ENCODE results near the gene DNAJB11.

The DNAJB11 gene

GRCh38 chr3:186598108-186598784 is 27.7 kb downstream of the DNAJB11 start:
- DNase-seq = no peak

- DNase-seq = no peak
These were observed 28.2 kb downstream of the DNAJB11 start for GRCh38 chr3:186598794-186599141.

- no peak for DNase-seq
These were observed 28.7 kb downstream of the DNAJB11 start for GRCh38 chr3:186599142-186599784.

- no peak for DNase-seq
These were observed 29.3 kb downstream of the DNAJB11 start for GRCh38 chr3:186599785-186600166.

GRCh38 chr3:186600896-186601295 is 30.4 kb downstream of the DNAJB11 start:
- DNase-seq = no peak

- DNase-seq = no peak
These were observed 32.6 kb downstream of the DNAJB11 start for GRCh38 chr3:186603159-186603558.

- no peak for DNase-seq
These were observed 34.6 kb downstream of the DNAJB11 start for GRCh38 chr3:186605078-186605477.

GRCh38 chr3:186605561-186606545 is 35.3 kb downstream of the DNAJB11 start:
- DNase-seq = no peak

GRCh38 chr3:186608624-186609215 is 38.2 kb downstream of the DNAJB11 start:
- no peak for DNase-seq

- DNase-seq = peak; percentile 35
These were observed 38.8 kb downstream of the DNAJB11 start for GRCh38 chr3:186609247-186609868.

- no peak for DNase-seq
These were observed 41.5 kb downstream of the DNAJB11 start for GRCh38 chr3:186612065-186612464.

GRCh38 chr3:186612721-186613636 is 42.5 kb downstream of the DNAJB11 start, which contains the start of gene AHSG:
Gene AHSG, plus strand, starts transcription at chr3:186613060. Its CDS starts 82 bp downstream, at chr3:186613142.
- DNase-seq = no peak

- no peak for DNase-seq
These were observed 43.2 kb downstream of the DNAJB11 start for GRCh38 chr3:186613637-186614265.

- no peak for DNase-seq
These were observed 43.7 kb downstream of the DNAJB11 start for GRCh38 chr3:186614266-186614596.

GRCh38 chr3:186614597-186615483 is 44.3 kb downstream of the DNAJB11 start:
- DNase-seq = peak; percentile 81

- no peak for DNase-seq
These were observed 45.7 kb downstream of the DNAJB11 start for GRCh38 chr3:186616299-186616617.

GRCh38 chr3:186617036-186617946 is 46.8 kb downstream of the DNAJB11 start:
- peak; percentile 91 for DNase-seq

GRCh38 chr3:186618318-186618938 is 47.9 kb downstream of the DNAJB11 start:
- no peak for DNase-seq

GRCh38 chr3:186619787-186620212 is 49.3 kb downstream of the DNAJB11 start:
- no peak for DNase-seq

Data from hematopoietic multipotent progenitor cell treated with erythropoietin and hydrocortisone succinate and interleukin-3 and kit ligand, for 6 days (in vitro differentiated cells).